ENCODE results near the gene DAAM2. TPM values are rescaled to one million over a fixed set of nuclear protein-coding genes. Genes with fewer than 3 reads are reported as not detected.

Gene DAAM2
- total and polyA plus RNA-seq, 2 donors (not counting 3 experiments of a cell fraction or from before 2014, with no cell fraction given), result 0.42 to 0.44 TPM

DNA sequence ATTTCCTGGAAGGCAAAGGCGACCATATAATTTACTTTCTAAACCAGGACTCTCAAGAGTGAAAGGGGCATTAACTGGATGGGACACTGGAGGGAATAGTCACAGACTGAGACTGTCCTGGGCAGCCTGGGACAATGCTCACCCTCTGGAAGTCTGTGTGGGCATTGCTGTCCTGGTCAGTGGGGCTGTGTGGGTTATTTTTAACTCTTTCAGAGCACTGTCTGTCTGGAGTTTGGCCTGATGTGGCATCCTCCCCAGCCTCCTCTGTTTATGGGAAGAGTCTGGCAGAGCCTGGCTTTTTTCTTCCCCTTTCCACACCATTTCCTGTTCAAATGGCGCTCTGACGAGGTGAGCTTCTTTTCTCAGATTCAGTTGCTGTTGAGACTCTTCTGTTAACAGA is 11.7 kb downstream of the DAAM2 start:
- Histone ChIP-seq H3K9ac (replicated peaks; ENCODE audit: extremely low read depth, insufficient read depth, low read length) (no peak overlapping the region), H4K20me1 (replicated peaks; ENCODE audit: control insufficient read depth, extremely low read depth, insufficient read depth, low read length) (no peaks in the 10 kb centered on the region), H3K79me2 (ENCODE audit: control insufficient read depth, insufficient read depth, low read length) (no peaks in the 10 kb centered on the region), H3K27me3 (ENCODE audit: control insufficient read depth in 2 of 2, insufficient read depth in 2 of 2, low read length in 2 of 2) (peaks cover 0 to 2% of the 10 kb centered on the region in 2 experiments), H3K9me3 (replicated peaks; ENCODE audit: control insufficient read depth, insufficient read depth, low read length) (no peaks in the 10 kb centered on the region), H3K27ac (ENCODE audit: insufficient read depth, low read depth, low read length) (no peak overlapping the region), H2AFZ (ENCODE audit: low read depth, low read length) (no peak overlapping the region), H3K4me3 (replicated peaks in 1 of 3; ENCODE audit: insufficient read depth in 1 of 3, low read depth in 1 of 3, low read length in 3 of 3) (no peak overlapping the region), H3K4me1 (ENCODE audit: control insufficient read depth, extremely low read depth, insufficient read depth, low read length) (no peaks in the 10 kb centered on the region), H3K9me1 (replicated peaks; ENCODE audit: control insufficient read depth, extremely low read depth, insufficient read depth, low read length) (no peaks in the 10 kb centered on the region), H3K4me2 (ENCODE audit: insufficient read depth, low read length) (no peak overlapping the region), H3K36me3 (ENCODE audit: control insufficient read depth in 2 of 2, extremely low read depth in 1 of 2, insufficient read depth in 2 of 2, low read length in 2 of 2) (no peaks in the 10 kb centered on the region)
- BruUV-seq (replicated peaks), result no TSS peak
- DNase-seq (ENCODE audit: low read depth, low spot score), result no peak
- no peak for TF ChIP-seq GATA2 (IDR thresholded peaks at IDR 0.05; ENCODE audit: insufficient read depth, insufficient read length, low read depth, low read length)
- TF ChIP-seq POLR2A (IDR thresholded peaks at IDR 0.05; ENCODE audit: low read depth, low read length), result no peak
- TF ChIP-seq FOS (IDR thresholded peaks at IDR 0.05; ENCODE audit: borderline replicate concordance, insufficient read depth, low read length), result no peak
- TF ChIP-seq, protein P1, sequence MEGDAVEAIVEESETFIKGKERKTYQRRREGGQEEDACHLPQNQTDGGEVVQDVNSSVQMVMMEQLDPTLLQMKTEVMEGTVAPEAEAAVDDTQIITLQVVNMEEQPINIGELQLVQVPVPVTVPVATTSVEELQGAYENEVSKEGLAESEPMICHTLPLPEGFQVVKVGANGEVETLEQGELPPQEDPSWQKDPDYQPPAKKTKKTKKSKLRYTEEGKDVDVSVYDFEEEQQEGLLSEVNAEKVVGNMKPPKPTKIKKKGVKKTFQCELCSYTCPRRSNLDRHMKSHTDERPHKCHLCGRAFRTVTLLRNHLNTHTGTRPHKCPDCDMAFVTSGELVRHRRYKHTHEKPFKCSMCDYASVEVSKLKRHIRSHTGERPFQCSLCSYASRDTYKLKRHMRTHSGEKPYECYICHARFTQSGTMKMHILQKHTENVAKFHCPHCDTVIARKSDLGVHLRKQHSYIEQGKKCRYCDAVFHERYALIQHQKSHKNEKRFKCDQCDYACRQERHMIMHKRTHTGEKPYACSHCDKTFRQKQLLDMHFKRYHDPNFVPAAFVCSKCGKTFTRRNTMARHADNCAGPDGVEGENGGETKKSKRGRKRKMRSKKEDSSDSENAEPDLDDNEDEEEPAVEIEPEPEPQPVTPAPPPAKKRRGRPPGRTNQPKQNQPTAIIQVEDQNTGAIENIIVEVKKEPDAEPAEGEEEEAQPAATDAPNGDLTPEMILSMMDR (IDR thresholded peaks at IDR 0.05; ENCODE audit: extremely low read depth in 1 of 2, insufficient read depth in 1 of 2, low read depth in 1 of 2, low read length in 2 of 2), result no peak
- no peak for TF ChIP-seq JUN (IDR thresholded peaks at IDR 0.05; ENCODE audit: borderline replicate concordance, insufficient read depth, insufficient read length, low read depth)
- TF ChIP-seq EZH2 (IDR thresholded peaks at IDR 0.05; ENCODE audit: borderline replicate concordance, low read depth, low read length, severe bottlenecking), result no peak
- TF ChIP-seq POLR2AphosphoS5 (IDR thresholded peaks at IDR 0.05; ENCODE audit: insufficient read depth, low read depth, low read length), result no peak
- TF ChIP-seq, protein P2, sequence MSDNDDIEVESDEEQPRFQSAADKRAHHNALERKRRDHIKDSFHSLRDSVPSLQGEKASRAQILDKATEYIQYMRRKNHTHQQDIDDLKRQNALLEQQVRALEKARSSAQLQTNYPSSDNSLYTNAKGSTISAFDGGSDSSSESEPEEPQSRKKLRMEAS (IDR thresholded peaks at IDR 0.05; ENCODE audit: insufficient read depth, insufficient read length), result no peak
- TF ChIP-seq MYC (IDR thresholded peaks at IDR 0.05; ENCODE audit: low read depth, low read length), result no peak
- ChIA-PET CTCF (no interaction called here), POLR2A (no interaction called here)
- FAIRE-seq, result no peak
- dilution Hi-C loops (cut with MboI; ENCODE audit: extremely low pct_ligation_motif_present, low sequenced_read_pairs) (no loop called here), intact Hi-C loops (cut with micrococcal nuclease) (no loop called here)
